Tibial artery (tissue), 4 donors: Measurements from ENCODE around the gene EPHB1.

ENCODE experiments used
- DNase-seq, 2 donors: peaks; one replicate each; pipeline ENCODE4 v3.0.0-alpha.2; 2019
- H3K27ac ChIP-seq, 2 donors: fragments of 200-600 bp; sonication (generic) in 1 of 2; 1 replicate in 1 of 2; 2 replicates in 1 of 2; pipeline ENCODE4 v1.5.1; 2018 to 2019; ENCODE audit warnings: mild to moderate bottlenecking in 1 of 2
- H3K27me3 ChIP-seq, 2 donors: fragments of 200-600 bp; sonication (generic) in 1 of 2; one replicate each; pipeline versions ENCODE4 v1.5.1 to v1.6.0; 2016 to 2019
- H3K36me3 ChIP-seq, 3 donors: fragments of 200-600 bp; sonication (generic) in 2 of 3; one replicate each; pipeline ENCODE4 v1.5.1; 2016 to 2019; ENCODE audit warnings: mild to moderate bottlenecking in 2 of 3
- H3K4me1 ChIP-seq, 4 donors: fragments of 200-600 bp; sonication (generic) in 2 of 4; 1 replicate in 3 of 4; 2 replicates in 1 of 4; pipeline ENCODE4 v1.5.1; 2016 to 2019
- H3K4me3 ChIP-seq, 2 donors: fragments of 200-600 bp; sonication (generic) in 1 of 2; 1 replicate in 1 of 2; 2 replicates in 1 of 2; pipeline ENCODE4 v1.5.1; 2018 to 2019; ENCODE audit warnings: mild to moderate bottlenecking in 2 of 2
- H3K9me3 ChIP-seq, 3 donors: fragments of 200-600 bp; sonication (generic) in 1 of 3; one replicate each; pipeline ENCODE4 v1.5.1; 2016 to 2019
- intact Hi-C: fragments of 100-400 bp; cut with DNase I; formaldehyde crosslinking; loops from one replicate; pipeline ENCODE4 v1.15.0; 2023; ENCODE audit warnings: low total_unique reads
- TF ChIP-seq, protein P1 (sequence below), 2 experiments: fragments of 200-600 bp in 1 of 2; fragments of 450-650 bp in 1 of 2; IDR thresholded peaks; one replicate each; pipeline ENCODE4 v1.5.1; 2017 to 2019; ENCODE audit warnings: antibody characterized with exemption in 2 of 2, mild to moderate bottlenecking in 1 of 2, moderate library complexity in 1 of 2

EPHB1 gene

DNA sequence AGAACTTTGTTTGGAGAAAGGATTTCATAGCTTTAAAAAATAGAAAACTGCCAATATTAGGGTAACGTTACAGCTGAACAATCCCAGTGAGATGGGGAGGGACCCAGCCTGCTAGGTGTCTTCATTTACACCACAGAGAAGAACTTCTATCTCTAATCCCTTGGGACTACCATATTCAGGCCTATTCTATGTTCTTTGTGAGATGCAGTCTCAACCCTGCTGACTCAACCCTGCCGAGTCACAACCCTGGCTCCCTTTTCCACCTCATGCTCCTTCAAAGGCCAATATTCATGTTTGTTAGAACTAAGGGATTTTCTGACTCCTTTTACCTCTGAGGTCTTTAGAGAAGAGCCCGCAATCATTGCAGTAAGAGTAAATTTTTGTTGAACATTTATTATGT lies 350.5 kb downstream of the EPHB1 start:
- Histone ChIP-seq H3K4me1 (no peaks in the 10 kb centered on the region), H3K27me3 (no peaks in the 10 kb centered on the region), H3K36me3 (no peaks in the 10 kb centered on the region), H3K9me3 (no peaks in the 10 kb centered on the region), H3K4me3 (no peak overlapping the region), H3K27ac (no peak overlapping the region)
- TF ChIP-seq, protein P1, sequence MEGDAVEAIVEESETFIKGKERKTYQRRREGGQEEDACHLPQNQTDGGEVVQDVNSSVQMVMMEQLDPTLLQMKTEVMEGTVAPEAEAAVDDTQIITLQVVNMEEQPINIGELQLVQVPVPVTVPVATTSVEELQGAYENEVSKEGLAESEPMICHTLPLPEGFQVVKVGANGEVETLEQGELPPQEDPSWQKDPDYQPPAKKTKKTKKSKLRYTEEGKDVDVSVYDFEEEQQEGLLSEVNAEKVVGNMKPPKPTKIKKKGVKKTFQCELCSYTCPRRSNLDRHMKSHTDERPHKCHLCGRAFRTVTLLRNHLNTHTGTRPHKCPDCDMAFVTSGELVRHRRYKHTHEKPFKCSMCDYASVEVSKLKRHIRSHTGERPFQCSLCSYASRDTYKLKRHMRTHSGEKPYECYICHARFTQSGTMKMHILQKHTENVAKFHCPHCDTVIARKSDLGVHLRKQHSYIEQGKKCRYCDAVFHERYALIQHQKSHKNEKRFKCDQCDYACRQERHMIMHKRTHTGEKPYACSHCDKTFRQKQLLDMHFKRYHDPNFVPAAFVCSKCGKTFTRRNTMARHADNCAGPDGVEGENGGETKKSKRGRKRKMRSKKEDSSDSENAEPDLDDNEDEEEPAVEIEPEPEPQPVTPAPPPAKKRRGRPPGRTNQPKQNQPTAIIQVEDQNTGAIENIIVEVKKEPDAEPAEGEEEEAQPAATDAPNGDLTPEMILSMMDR (IDR thresholded peaks at IDR 0.05), result no peak
- DNase-seq, result no peak
- intact Hi-C loops, result no loop called here

DNA sequence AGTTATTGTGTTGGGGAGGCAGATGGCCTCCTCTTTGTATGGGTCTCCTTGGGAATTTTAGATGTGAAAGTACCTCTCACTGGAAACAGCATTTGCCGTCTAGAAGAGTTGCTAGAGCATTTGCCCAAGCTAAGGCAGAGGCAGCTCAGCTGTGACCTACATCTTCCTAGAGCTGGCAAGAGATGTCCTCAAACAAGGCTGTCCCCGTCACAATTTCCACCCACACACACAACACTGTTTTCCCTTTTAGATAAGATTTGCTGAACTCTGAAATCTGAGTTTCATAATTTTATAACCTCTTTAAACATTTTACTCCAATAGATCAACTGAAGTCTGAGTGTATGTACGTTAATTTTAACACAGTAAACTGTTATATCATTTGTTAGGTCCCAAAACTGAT lies 352.6 kb downstream of the EPHB1 start:
- no peaks in the 10 kb centered on the region for H3K36me3 ChIP-seq
- DNase-seq, result peak in 1 of 2 donors; percentile 48
- H3K4me1 ChIP-seq, result no peaks in the 10 kb centered on the region
- no peak overlapping the region for H3K4me3 ChIP-seq
- H3K9me3 ChIP-seq, result no peaks in the 10 kb centered on the region
- intact Hi-C loops, result no loop called here
- H3K27ac ChIP-seq, result no peak overlapping the region
- H3K27me3 ChIP-seq, result no peaks in the 10 kb centered on the region
- TF ChIP-seq, protein P1 (IDR thresholded peaks at IDR 0.05), result no peak

DNA sequence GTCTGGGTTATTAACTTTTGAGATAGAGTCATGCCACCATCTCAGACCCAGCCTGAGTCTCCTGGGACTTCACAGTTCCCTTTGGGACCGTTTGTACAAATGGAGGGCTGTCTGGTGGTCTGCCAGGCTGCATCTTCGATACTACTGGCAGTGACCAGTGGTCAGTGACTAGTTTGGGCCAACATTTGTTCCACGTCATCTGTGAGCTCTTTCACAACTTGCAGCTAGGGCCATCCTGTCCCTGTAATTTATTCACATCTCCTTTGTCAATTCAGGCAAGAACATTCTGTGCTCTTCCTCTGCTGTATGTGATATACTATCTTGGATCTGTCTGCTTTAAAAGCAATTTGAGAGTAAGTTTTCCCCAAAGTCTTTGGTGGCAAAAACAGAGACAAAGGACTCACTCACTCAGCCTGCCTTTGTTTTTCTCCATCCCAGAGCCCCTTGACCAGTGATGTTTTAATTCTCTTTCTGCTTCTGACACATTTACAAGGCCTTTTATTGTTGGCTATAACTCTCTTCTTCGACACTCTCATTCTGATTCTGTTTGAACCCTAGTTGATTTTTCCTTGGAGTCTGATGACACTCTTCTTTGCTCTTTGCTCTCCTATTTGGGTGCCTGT lies 353.4 kb downstream of the EPHB1 start:
- H3K27ac ChIP-seq, result no peak overlapping the region

DNA sequence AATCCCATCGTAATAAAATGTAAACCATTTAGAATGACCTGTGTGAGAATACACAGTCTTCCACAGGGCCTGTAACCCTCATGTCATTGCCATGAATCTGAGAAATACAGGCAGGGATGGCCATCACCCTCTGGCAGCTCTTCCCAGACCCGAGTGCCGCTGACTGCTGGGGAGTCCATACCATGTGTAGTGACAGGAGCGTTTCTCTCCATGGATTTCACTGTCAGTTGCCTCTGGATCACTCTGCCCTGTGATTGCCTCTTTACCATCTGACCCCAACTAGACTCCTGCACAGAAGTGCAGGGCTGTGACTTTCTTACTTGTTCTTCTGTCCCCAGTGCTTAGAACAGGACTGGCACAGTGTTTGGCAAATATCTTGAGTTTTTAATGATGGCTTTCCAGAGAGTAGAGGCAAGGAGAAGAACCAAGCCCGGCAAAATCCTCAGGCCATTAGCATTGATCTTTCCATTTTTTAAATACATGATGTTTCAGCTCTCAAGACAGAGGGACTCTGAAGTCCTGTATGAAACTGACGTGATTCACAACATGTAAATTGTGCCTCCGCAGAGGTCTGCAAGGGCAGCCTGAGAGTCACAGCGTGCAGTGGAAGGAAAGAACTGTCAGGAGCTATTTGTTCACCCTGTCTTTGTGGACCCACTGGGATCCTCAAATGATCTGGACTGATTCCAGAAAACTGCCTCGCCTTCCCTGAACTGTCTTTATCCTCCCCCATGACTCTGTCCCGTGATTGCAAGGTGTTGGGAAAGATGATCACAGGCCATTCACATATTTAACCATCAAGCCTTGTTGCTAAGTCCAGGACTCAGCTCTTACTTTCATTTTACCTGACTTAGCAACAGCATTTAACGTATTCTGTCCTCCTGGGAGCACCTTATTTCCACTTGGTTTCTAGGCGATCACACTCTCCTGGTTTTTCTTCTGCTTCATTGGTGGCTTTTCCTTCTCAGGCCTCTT lies 354.9 kb downstream of the EPHB1 start:
- no peaks in the 10 kb centered on the region for H3K27me3 ChIP-seq
- DNase-seq, result no peak

More for the DNA sequence above, 353.4 kb downstream of the EPHB1 start:
- DNase-seq, result peak in 1 of 2 donors; percentile 60
- no peaks in the 10 kb centered on the region for H3K27me3 ChIP-seq
- intact Hi-C loops, result no loop called here
- H3K4me3 ChIP-seq, result no peak overlapping the region
- H3K9me3 ChIP-seq, result no peaks in the 10 kb centered on the region
- TF ChIP-seq, protein P1 (IDR thresholded peaks at IDR 0.05), result no peak
- no peaks in the 10 kb centered on the region for H3K4me1 ChIP-seq
- no peaks in the 10 kb centered on the region for H3K36me3 ChIP-seq

DNA sequence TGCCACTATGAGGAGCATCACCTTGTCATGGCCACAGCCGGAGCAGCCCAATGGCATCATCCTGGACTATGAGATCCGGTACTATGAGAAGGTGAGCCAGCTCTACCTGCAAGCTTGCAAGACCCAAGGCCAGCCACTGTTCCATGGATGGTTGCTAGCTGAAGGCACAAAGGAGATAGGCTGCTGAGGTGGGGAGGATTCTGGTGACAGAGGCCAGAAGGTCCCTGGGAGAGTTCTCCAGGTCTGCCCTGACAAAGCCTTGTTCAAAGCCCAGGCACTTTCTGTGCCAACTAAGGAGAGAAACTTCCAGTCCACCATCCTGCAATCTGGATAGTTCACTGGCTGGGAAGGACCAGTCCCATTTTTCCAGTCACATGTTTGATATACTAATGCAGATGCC lies 359.1 kb downstream of the EPHB1 start:
- Histone ChIP-seq H3K27ac (no peak overlapping the region), H3K4me3 (no peak overlapping the region), H3K36me3 (no peaks in the 10 kb centered on the region), H3K27me3 (no peaks in the 10 kb centered on the region), H3K9me3 (no peaks in the 10 kb centered on the region), H3K4me1 (no peaks in the 10 kb centered on the region)
- DNase-seq, result no peak
- TF ChIP-seq, protein P1 (IDR thresholded peaks at IDR 0.05), result no peak
- intact Hi-C loops, result loop anchor here (5.0 kb wide), 1 partner anchor 1027 kb away; no protein-coding TSS in a partner anchor

More for the DNA sequence above, 354.9 kb downstream of the EPHB1 start:
- intact Hi-C loops, result loop anchor here (5.0 kb wide), 1 partner anchor 1023 kb away; no protein-coding TSS in a partner anchor
- Histone ChIP-seq H3K9me3 (no peaks in the 10 kb centered on the region), H3K27ac (no peak overlapping the region), H3K4me3 (no peak overlapping the region), H3K36me3 (no peaks in the 10 kb centered on the region), H3K4me1 (no peaks in the 10 kb centered on the region)
- TF ChIP-seq, protein P1 (IDR thresholded peaks at IDR 0.05), result no peak
